NCI-H128 (cell line): ENCODE data around the gene SLC24A3.

Experiments
- DNase-seq: peaks from one replicate; lab custom pipeline; 2025; ENCODE audit not compliant: unreplicated experiment; lab: John Stamatoyannopoulos, UW

Gene SLC24A3

GRCh38 chr20:19571996-19572395, 359.6 kb downstream of the SLC24A3 start:
- DNase-seq, result no peak

GRCh38 chr20:19577692-19578091, 365.2 kb downstream of the SLC24A3 start:
- no peak for DNase-seq

- DNase-seq, result no peak
Measured at GRCh38 chr20:19582782-19583181, 370.3 kb downstream of the SLC24A3 start.

DNA sequence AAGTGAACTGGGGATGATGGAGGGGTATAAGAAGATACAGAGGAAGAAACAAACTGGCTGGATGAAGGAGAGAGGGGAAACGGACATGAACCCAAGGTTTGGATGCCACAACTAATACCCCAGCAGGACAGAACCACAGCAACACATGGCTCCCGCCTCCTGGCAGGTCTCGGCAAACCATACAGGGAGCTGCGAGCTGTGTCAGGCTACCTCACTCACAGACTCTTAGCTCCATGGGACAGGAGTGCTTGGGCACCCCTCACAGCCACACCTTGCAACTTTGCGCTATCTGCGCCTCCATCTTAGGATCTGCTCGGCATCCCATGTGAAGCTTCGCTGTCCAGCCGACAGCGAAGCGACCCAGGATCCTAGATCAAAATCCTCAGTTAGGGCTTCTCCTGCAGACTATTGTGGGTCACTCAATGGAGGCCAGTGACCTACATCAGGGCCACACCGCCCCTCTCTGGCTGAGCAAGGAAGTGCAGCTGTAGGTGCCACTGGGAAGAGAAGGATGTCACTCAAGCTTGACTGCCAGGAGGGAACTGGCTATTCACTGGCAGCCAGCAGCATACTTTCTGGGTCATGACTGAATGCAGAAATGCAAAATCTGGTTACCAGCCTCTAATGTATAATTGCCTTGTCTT, 371.2 kb downstream of the SLC24A3 start:
- DNase-seq, result peak; percentile 22

DNA sequence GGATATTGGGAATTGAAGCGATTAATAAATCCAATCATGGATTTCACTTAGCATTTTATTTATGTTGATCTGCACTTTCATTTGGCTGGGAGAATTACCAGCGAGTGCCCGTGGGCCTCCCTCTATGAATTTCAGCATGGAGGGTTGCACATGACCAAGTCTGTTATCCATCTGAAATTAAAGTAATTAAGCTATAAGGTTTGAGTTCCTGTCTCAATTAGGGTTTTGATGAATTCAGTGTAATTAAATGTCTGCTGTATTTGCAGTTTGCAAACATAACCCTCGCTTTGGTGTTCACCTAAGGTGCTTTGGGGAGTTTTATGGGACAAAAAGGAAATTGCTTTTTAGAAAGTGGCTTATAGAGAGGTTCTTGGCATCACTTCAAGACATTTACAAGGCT, 375.8 kb downstream of the SLC24A3 start:
- DNase-seq, result no peak

DNA sequence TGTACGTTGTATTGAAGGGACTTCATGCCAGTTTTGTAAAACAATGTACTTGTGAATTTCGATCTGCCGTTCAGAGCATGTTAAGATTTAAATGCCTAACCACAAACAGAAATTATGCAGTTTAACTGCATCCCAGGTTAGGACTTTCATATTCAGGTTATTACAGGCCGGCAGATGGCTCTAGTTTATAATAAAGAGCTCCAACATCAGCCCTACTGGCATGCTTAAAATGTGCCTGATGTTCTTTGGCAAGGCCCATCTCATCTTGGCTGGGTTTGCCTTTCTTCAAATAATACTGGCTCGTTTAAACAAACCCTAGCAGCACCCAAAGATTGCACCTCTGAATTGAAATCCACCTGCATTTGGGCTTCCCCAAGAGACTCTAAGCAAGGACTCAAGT, 376.3 kb downstream of the SLC24A3 start:
- DNase-seq, result no peak

GRCh38 chr20:19589787-19590362, 377.4 kb downstream of the SLC24A3 start:
- no peak for DNase-seq

DNA sequence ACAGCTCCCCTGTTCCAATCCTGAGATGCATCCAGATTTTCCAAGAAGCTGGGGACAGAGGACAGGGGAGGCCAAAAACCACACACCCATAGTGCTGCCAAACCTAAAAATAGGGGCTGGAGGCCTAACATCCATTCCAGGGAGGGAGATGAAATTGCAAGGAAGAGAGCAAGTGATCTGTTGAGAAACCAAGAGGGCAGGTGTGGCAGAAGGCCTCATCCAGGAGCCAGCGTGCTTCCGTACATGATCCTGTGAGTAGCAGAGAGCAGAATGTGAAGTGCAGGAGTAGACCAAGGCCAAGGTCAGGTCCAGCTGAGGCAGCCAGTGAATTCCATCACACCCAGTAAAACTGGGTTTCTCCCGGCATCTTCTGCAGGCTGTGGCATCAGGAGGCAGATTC, 377.9 kb downstream of the SLC24A3 start:
- DNase-seq, result no peak

DNA sequence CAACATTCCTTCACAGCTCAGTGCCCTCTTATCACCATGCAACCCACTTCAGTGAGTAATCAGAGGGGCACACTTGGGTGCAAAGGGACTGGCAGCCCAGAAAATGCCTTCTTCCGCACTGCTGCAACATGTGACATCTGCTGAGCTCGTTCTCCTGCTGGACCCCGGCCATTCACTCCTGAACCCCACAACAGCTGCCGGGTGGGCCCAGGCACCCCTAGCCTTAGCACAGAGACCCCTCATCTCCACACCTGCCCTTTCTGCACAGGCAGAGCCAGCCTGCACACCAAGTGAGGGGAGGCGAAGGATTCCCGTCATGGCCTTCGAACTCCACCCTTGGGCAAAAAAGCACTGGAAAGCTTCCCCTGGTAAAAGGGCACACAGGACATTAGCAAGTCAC, 381.3 kb downstream of the SLC24A3 start:
- no peak for DNase-seq

- no peak for DNase-seq
Measured at GRCh38 chr20:19594896-19595295, 382.5 kb downstream of the SLC24A3 start.

GRCh38 chr20:19598117-19598850, 385.8 kb downstream of the SLC24A3 start:
- no peak for DNase-seq

- no peak for DNase-seq
Measured at GRCh38 chr20:19599200-19599599, 386.8 kb downstream of the SLC24A3 start.

DNA sequence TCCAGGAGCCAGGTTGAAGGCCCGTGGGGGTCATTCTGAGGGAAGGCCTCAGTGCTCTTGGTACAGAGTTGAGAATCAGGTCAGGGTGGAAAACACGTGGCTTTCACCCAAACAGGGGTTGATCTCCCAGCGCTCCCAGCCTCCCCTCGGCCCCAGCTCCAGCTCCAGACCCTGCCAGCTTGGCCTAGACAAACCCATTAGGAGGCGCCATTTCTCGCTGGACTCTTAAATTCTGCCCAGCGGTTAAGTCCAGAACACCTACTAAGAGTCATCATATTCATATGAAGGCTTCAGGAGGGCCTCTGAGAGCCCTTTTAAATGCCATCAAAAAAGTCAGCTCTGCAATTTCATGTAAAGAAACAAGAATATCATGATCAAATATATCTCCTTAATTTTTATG, 387.6 kb downstream of the SLC24A3 start:
- no peak for DNase-seq

DNA sequence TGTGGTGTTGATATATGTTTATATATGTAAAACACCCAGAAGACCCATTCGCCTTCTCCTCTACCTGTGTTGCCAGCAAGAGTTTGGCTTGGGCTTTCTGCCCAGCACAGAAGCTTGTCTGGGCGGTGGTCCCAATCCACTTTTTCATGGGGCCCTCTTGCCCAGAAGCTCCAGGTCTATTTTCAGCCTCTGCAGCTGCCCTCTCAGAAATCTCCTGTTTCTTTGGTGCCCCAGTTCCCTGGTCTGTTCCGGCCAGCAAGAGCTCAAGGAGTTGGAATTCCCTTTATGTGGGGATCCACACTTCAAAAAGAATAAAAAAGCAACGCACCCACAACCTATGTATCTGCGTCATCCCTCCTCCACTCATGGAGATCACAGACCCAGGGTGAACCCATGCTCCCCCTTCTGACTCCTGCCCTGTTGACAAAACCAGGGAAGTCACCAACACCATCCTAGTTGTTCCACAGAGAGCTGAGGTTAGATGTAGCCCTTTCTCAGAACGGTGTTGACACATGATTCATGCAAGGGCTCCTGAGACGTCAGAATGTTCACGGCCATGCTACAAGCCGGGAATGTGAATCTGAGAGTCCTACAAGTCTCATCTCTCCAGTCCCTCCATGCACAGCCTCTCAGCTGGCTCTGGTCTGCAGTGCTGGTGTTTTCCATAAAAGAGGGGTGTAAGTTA, 388.8 kb downstream of the SLC24A3 start:
- no peak for DNase-seq

DNA sequence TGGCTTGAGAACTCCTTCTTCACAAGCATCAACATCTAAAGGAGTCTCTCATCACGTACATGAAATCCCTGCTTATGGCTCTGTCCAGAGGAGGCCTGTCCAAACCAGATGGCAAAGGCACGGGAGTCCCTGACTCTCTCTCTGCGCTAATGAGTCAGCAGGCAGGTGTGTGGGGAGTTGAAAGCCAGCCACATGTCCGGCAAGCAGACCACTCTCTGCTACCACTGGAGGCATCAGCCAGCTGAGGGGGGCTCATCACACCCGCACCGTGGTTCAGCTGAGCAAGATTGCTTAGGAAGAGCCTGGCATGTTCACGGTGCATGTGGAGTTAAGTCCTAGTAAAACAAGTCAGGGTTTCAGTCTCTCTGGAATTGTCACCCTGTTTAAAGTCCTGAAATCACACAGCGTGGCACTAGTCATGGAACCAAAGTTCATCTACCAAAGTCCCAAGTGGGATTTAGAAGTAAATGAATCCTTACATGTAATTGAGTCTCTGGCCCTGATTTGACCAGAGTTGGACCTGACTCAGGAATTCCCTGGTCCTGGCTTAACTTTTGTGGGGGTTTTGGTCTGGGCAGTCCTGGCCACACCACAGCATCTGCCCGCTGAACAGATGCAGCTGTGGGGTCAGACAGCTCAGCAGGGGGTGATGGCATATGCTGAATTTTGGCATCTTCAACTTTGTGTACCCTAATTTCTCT, 390.4 kb downstream of the SLC24A3 start:
- DNase-seq, result no peak

- no peak for DNase-seq
Measured at GRCh38 chr20:19603376-19603750, 390.9 kb downstream of the SLC24A3 start.

DNA sequence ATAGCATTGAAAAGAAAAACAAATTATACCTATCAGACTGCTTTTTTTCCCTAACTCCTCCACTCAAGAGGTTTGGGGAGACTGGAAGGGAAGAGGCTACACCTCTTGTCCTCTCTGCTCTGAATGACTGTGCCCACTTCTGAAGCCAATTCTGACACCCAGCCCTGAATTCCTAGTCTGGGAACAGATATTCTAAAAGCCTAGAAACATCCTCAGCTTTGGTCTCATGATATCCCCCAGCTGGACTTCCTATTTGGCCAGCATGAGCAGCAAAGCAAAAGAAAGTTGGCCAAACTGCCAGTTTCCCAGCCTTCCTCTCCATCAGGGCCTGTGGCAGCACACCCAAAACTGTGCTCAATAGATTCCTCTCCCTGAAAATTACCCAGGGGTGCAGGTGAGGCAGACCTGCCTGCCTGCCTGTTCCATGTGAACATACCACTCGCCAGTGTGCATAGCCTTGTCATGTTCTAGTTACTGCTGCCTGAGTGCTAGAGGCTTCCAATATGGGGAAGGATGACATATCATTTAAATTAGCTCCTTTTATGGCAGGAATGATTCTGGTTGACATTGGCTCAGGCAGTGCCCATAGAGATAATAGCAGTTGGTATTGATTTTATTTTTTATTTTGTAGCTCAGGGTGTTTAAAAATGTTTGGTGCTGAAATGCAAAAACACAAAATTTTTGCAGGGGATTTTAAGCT, 393.5 kb downstream of the SLC24A3 start:
- no peak for DNase-seq

GRCh38 chr20:19609642-19610223, 397.3 kb downstream of the SLC24A3 start:
- DNase-seq, result no peak

DNA sequence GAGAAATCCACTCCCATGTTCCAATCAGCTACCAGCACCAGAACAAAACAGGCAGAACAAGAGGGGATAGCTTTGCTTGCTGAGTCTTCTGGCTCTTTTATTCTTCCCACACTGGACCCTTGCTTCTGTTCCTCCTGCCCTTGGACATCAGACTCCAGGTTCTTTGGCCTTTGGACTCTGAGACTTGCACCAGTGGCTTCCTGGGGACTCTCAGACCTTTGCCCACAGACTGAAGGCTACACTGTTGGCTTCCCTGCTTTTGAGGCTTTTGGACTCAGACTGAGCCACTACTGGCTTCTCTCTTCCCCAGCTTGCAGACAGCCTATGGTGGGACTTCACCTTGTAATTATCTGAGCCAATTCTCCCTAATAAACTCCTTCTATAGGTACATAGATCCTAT, 403.2 kb downstream of the SLC24A3 start:
- no peak for DNase-seq

- DNase-seq, result no peak
Measured at GRCh38 chr20:19616081-19616480, 403.6 kb downstream of the SLC24A3 start.
